Endothelial cell of umbilical vein (primary cell): ENCODE measurements around the gene TMEM255A. TPM values are rescaled to one million over a fixed set of nuclear protein-coding genes. Genes with fewer than 3 reads are reported as not detected.

Experiments used
- BruUV-seq: library from RNA; stranded (reverse); fragments of 400-500 nt; replicated peaks from 2 replicates; lab custom pipeline; 2021; lab: Mats Ljungman, UMichigan
- CTCF ChIA-PET: fragments of 300-600, 350-600 bp; sonication (Branson Sonifier 250); formaldehyde crosslinking; loops from one replicate; lab custom pipeline; 2021; ENCODE audit warnings: antibody characterized with exemption, inconsistent platforms; lab: Charles Lee
- POLR2A ChIA-PET: fragments of 300-600, 350-600 bp; sonication (Branson Sonifier 250); formaldehyde crosslinking; loops from one replicate; lab custom pipeline; 2021; ENCODE audit warnings: antibody characterized with exemption, inconsistent platforms; lab: Charles Lee
- DNase-seq: peaks from one replicate; pipeline ENCODE4 v3.0.0-alpha.2; 2011; ENCODE audit warnings: low read depth, low spot score
- FAIRE-seq: peaks from 2 replicates; lab custom pipeline; 2011; peaks lifted over from hg19 to GRCh38; lab: Jason Lieb, UNC
- H2AFZ ChIP-seq: 2 replicates; pipeline ENCODE4 v1.6.0; 2012; ENCODE audit warnings: low read depth, low read length, control low read depth, inconsistent platforms
- H3K27ac ChIP-seq: 2 replicates; pipeline ENCODE4 v1.5.1; 2011; ENCODE audit warnings: low read depth, mild to moderate bottlenecking, control low read depth, low read length, moderate library complexity; ENCODE audit not compliant: insufficient read depth
- H3K27me3 ChIP-seq, 2 experiments: 2 replicates each; pipeline versions ENCODE4 v1.6.0 to v1.6.1; 2011; ENCODE audit warnings: low read length in 2 of 2, mixed read lengths in 1 of 2; ENCODE audit not compliant: control insufficient read depth in 2 of 2, insufficient read depth in 2 of 2
- H3K36me3 ChIP-seq, 2 experiments: 2 replicates in 1 of 2; 3 replicates in 1 of 2; pipeline ENCODE4 v1.5.1; 2011; ENCODE audit warnings: low read length in 2 of 2, mild to moderate bottlenecking in 1 of 2, moderate library complexity in 1 of 2; ENCODE audit not compliant: control insufficient read depth in 2 of 2, insufficient read depth in 2 of 2; ENCODE audit errors: extremely low read depth in 1 of 2
- H3K4me1 ChIP-seq: 3 replicates; pipeline ENCODE4 v1.5.1; 2011; ENCODE audit warnings: mild to moderate bottlenecking, low read length; ENCODE audit not compliant: control insufficient read depth, insufficient read depth; ENCODE audit errors: extremely low read depth
- H3K4me2 ChIP-seq: 2 replicates; pipeline ENCODE4 v1.6.1; 2011; ENCODE audit warnings: low read length, control low read depth, mixed read lengths; ENCODE audit not compliant: insufficient read depth
- H3K4me3 ChIP-seq, 3 experiments: fragments of 200-600 bp in 1 of 3; sonication (generic), shearing (Covaris generic) in 1 of 3; replicated peaks in 1 of 3; 2 replicates each; pipeline ENCODE4 v1.5.1; 2011 to 2016; ENCODE audit warnings: control low read depth in 3 of 3, low read length in 3 of 3, mild to moderate bottlenecking in 2 of 3, inconsistent platforms in 1 of 3, low read depth in 1 of 3, moderate library complexity in 1 of 3; ENCODE audit not compliant: insufficient read depth in 1 of 3
- H3K79me2 ChIP-seq: 2 replicates; pipeline ENCODE4 v1.6.0; 2012; ENCODE audit warnings: low read length, inconsistent platforms; ENCODE audit not compliant: control insufficient read depth, insufficient read depth
- H3K9ac ChIP-seq: replicated peaks from 2 replicates; pipeline ENCODE3; 2011; ENCODE audit warnings: low read length, control low read depth; ENCODE audit not compliant: insufficient read depth; ENCODE audit errors: extremely low read depth
- H3K9me1 ChIP-seq: replicated peaks from 3 replicates; pipeline ENCODE4 v1.6.0; 2011; ENCODE audit warnings: mild to moderate bottlenecking, low read length; ENCODE audit not compliant: control insufficient read depth, insufficient read depth; ENCODE audit errors: extremely low read depth
- H3K9me3 ChIP-seq: replicated peaks from 2 replicates; pipeline ENCODE4 v1.5.1; 2012; ENCODE audit warnings: low read length, inconsistent platforms; ENCODE audit not compliant: control insufficient read depth, insufficient read depth
- H4K20me1 ChIP-seq: replicated peaks from 2 replicates; pipeline ENCODE3; 2011; ENCODE audit warnings: mild to moderate bottlenecking, low read length; ENCODE audit not compliant: control insufficient read depth, insufficient read depth; ENCODE audit errors: extremely low read depth
- EZH2 ChIP-seq: IDR thresholded peaks from 2 replicates; pipeline ENCODE4 v1.6.1; 2012; ENCODE audit warnings: borderline replicate concordance, low read depth, mild to moderate bottlenecking, moderate library complexity, low read length, inconsistent platforms; ENCODE audit not compliant: severe bottlenecking
- FOS ChIP-seq: IDR thresholded peaks from 2 replicates; pipeline ENCODE4 v1.6.1; 2011; ENCODE audit warnings: mild to moderate bottlenecking, low read length, moderate library complexity, borderline replicate concordance; ENCODE audit not compliant: insufficient read depth
- GATA2 ChIP-seq: IDR thresholded peaks from 2 replicates; pipeline ENCODE4 v1.7.0; 2011; ENCODE audit warnings: low read depth, mild to moderate bottlenecking, moderate library complexity, mixed read lengths, low read length; ENCODE audit not compliant: insufficient read length, insufficient read depth
- JUN ChIP-seq: IDR thresholded peaks from 2 replicates; pipeline ENCODE4 v1.6.1; 2011; ENCODE audit warnings: borderline replicate concordance, low read depth; ENCODE audit not compliant: insufficient read length, insufficient read depth
- MYC ChIP-seq: IDR thresholded peaks from one replicate; pipeline ENCODE4 v1.6.1; 2011; ENCODE audit warnings: mild to moderate bottlenecking, low read depth, low read length
- POLR2A ChIP-seq: IDR thresholded peaks from 2 replicates; pipeline ENCODE4 v1.6.1; 2012; ENCODE audit warnings: low read depth, mild to moderate bottlenecking, control low read depth, low read length
- POLR2AphosphoS5 ChIP-seq: IDR thresholded peaks from 2 replicates; pipeline ENCODE4 v1.6.1; 2012; ENCODE audit warnings: low read depth, mild to moderate bottlenecking, control low read depth, low read length, moderate library complexity; ENCODE audit not compliant: insufficient read depth
- dilution Hi-C: fragments of 300-500 bp; cut with MboI; formaldehyde crosslinking; loops from one replicate; pipeline ENCODE4 v1.15.0; 2019; ENCODE audit warnings: low sequenced_read_pairs; ENCODE audit not compliant: extremely low pct_ligation_motif_present
- intact Hi-C: fragments of 100-400 bp; cut with micrococcal nuclease; formaldehyde crosslinking; loops from one replicate; pipeline ENCODE4 v1.10.0; 2022
- polyA plus RNA-seq, 4 experiments: library from polyadenylated mRNA; depleted of rRNA in 3 of 4; stranded (reverse) in 3 of 4; unstranded in 1 of 4; fragments of >200 nt; gene quantifications; 2 replicates each; pipeline versions ENCODE4 v1.2.1 to v1.2.3, GENCODE V29; 2011 to 2012; ENCODE audit warnings: missing spikeins in 1 of 4
- total RNA-seq: library from RNA; stranded (reverse); gene quantifications from 2 replicates; pipeline ENCODE4 v1.2.3, GENCODE V29; 2021
- TF ChIP-seq, protein P1 (sequence below), 2 donors: IDR thresholded peaks; 1 replicate in 1 of 2; 2 replicates in 1 of 2; pipeline ENCODE4 v1.5.1; 2011; ENCODE audit warnings: low read length in 2 of 2, mild to moderate bottlenecking in 2 of 2, moderate library complexity in 2 of 2, control low read depth in 1 of 2, inconsistent platforms in 1 of 2, low read depth in 1 of 2; ENCODE audit not compliant: insufficient read depth in 1 of 2; ENCODE audit errors: extremely low read depth in 1 of 2
- TF ChIP-seq, protein P2 (sequence below): IDR thresholded peaks from 2 replicates; pipeline ENCODE4 v1.6.1; 2011; ENCODE audit not compliant: insufficient read depth, insufficient read length

Gene TMEM255A
- total and polyA plus RNA-seq, 2 donors (not counting 3 experiments of a cell fraction or from before 2014, with no cell fraction given) = not detected

DNA sequence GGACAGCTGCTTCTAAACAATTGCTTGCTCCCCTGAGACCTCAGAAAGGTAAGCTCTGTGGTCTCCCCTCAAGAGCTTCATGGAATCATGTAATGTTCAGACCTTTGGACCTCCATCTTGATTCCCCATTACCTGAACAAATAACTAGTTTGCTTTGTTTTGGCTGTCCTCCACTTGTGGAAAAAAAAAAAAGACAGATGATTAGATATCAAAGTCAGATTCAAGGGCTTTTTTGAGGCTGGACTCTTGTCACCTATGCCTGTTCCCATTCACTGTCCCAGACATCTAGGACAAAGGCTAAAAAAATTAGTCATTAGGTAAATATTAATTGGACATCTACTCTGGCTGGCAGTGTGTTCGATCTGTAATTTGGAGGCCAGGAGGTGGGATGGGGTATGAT is 13.3 kb downstream of the TMEM255A start:
- POLR2A ChIA-PET = no interaction called here
- Histone ChIP-seq H3K9me1 (no peaks in the 10 kb centered on the region), H4K20me1 (no peaks in the 10 kb centered on the region), H3K9me3 (no peaks in the 10 kb centered on the region), H3K27me3 (peaks cover 3 to 4% of the 10 kb centered on the region in 2 experiments), H3K9ac (no peak overlapping the region), H3K4me1 (no peaks in the 10 kb centered on the region), H3K27ac (no peak overlapping the region), H3K4me2 (no peak overlapping the region), H2AFZ (no peak overlapping the region), H3K79me2 (no peaks in the 10 kb centered on the region), H3K36me3 (no peaks in the 10 kb centered on the region), H3K4me3 (no peak overlapping the region)
- FAIRE-seq (no peak), DNase-seq (no peak)
- no peak for TF ChIP-seq FOS
- no peak for TF ChIP-seq JUN
- no peak for TF ChIP-seq GATA2
- no peak for TF ChIP-seq POLR2AphosphoS5
- TF ChIP-seq, protein P1, sequence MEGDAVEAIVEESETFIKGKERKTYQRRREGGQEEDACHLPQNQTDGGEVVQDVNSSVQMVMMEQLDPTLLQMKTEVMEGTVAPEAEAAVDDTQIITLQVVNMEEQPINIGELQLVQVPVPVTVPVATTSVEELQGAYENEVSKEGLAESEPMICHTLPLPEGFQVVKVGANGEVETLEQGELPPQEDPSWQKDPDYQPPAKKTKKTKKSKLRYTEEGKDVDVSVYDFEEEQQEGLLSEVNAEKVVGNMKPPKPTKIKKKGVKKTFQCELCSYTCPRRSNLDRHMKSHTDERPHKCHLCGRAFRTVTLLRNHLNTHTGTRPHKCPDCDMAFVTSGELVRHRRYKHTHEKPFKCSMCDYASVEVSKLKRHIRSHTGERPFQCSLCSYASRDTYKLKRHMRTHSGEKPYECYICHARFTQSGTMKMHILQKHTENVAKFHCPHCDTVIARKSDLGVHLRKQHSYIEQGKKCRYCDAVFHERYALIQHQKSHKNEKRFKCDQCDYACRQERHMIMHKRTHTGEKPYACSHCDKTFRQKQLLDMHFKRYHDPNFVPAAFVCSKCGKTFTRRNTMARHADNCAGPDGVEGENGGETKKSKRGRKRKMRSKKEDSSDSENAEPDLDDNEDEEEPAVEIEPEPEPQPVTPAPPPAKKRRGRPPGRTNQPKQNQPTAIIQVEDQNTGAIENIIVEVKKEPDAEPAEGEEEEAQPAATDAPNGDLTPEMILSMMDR (IDR thresholded peaks at IDR 0.05; ENCODE audit: extremely low read depth in 1 of 2, insufficient read depth in 1 of 2, low read depth in 1 of 2, low read length in 2 of 2) = no peak
- TF ChIP-seq, protein P2, sequence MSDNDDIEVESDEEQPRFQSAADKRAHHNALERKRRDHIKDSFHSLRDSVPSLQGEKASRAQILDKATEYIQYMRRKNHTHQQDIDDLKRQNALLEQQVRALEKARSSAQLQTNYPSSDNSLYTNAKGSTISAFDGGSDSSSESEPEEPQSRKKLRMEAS = no peak
- no peak for TF ChIP-seq MYC
- no peak for TF ChIP-seq EZH2
- TF ChIP-seq POLR2A = no peak
- intact Hi-C loops = no loop called here
- CTCF ChIA-PET = no interaction called here
- no TSS peak for BruUV-seq
- dilution Hi-C loops = no loop called here
